ENCODE data around the gene HPCA. TPM values are rescaled to one million over a fixed set of nuclear protein-coding genes. Genes with fewer than 3 reads are reported as not detected.

Gene HPCA
- total and polyA plus RNA-seq, 2 of the 8 experiments (the other 6 are each of a cell fraction or from before 2014, with no cell fraction given) = 0.70 to 1.4 TPM

DNA sequence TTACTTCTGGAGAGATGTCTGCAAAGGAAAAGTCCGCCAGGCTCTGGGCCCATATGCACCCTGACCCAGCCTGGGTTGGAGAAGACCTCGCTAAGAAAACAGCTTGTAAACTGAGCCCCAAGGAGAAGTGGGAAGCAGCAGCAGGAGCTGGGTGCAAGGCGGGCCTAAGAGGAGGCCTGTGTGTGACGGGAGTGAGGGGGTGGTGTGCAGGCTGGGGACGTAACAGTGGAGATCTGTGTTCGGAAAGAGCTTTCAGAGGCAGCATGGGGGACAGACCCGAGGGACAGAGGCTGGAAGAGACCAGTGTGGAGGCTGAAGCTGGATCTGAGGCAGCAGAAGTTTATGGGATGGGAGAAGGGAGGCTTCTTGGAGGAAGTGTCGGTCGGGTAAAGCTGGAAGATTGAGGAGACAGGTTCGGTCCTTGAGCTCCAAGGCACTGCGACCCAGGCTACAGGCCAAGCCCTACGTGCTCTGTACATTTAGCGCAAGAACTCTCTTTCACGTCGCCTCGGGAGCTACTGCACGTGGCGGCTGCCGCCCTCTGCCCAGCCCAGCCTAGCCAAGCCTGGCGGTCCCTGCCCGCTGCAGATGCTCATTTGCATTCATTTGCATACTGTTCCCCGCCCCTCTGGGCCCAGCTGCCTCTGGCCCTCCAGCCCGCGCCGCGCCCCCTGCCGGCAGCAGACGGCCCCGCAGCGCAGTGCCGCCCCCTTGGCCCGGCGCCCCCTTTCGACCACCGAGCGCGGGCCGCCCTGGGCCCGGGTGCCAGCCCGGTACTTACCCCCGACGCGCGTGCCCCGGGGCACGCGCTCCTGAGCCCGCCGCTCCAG is 6.3 kb downstream of the HPCA start (continued):
- TF ChIP-seq BACH1 (IDR thresholded peaks at IDR 0.05; ENCODE audit: low read length) (no peak), HDAC6 (IDR thresholded peaks at IDR 0.05; ENCODE audit: low read depth, low read length) (no peak), YY1 (IDR thresholded peaks at IDR 0.05; ENCODE audit: low read depth, low read length) (peak; percentile 25; the same call in 1 of the 2 replicates), RAD21 (IDR thresholded peaks at IDR 0.05 in 1 of 2, conservative IDR thresholded peaks at IDR 0.05 in 1 of 2; ENCODE audit: low read depth in 2 of 2, low read length in 2 of 2) (peak; percentile 34 to 57; a peak in 3 of 4 replicates), SIX5 (IDR thresholded peaks at IDR 0.05; ENCODE audit: low read depth, low read length) (no peak), CHD1 (IDR thresholded peaks at IDR 0.05; ENCODE audit: low read depth, low read length) (no peak), TAF7 (optimal IDR thresholded peaks at IDR 0.05; ENCODE audit: borderline replicate concordance, low read depth, low read length) (peak; percentile 48), KDM5A (IDR thresholded peaks at IDR 0.05; ENCODE audit: low read length) (no peak), HDAC2 (IDR thresholded peaks at IDR 0.05; ENCODE audit: borderline replicate concordance in 1 of 2, low read depth in 2 of 2, low read length in 2 of 2) (0 out of 4 replicates have a peak, but pooled peaks of 1 of the 2 experiments have one; percentile 77), CREB1 (IDR thresholded peaks at IDR 0.05) (no peak; the same call in 1 of the 2 replicates), SRF (IDR thresholded peaks at IDR 0.05; ENCODE audit: low read depth, low read length) (peak; percentile 29; the same call in 1 of the 2 replicates), EGR1 (IDR thresholded peaks at IDR 0.05; ENCODE audit: borderline replicate concordance, low read depth, low read length) (no peak), RBBP5 (IDR thresholded peaks at IDR 0.05; ENCODE audit: borderline replicate concordance, low read depth, low read length) (0 out of 2 replicates have a peak, but pooled peaks have one; percentile 8), SIN3A (conservative IDR thresholded peaks at IDR 0.05 in 1 of 2, IDR thresholded peaks at IDR 0.05 in 1 of 2; ENCODE audit: low read depth in 1 of 2, low read length in 2 of 2) (0 out of 4 replicates have a peak, but pooled peaks of 1 of the 2 experiments have one; percentile 23), FOSL1 (IDR thresholded peaks at IDR 0.05; ENCODE audit: insufficient read depth, low read depth, low read length) (0 out of 2 replicates have a peak, but pooled peaks have one; percentile 45), TAF1 (IDR thresholded peaks at IDR 0.05; ENCODE audit: low read depth, low read length) (peak; percentile 14; the same call in 1 of the 2 replicates), SUZ12 (IDR thresholded peaks at IDR 0.05; ENCODE audit: low read length) (no peak), RFX5 (IDR thresholded peaks at IDR 0.05; ENCODE audit: borderline replicate concordance, low read depth, low read length) (no peak), NRF1 (IDR thresholded peaks at IDR 0.05; ENCODE audit: low read depth, low read length) (0 out of 2 replicates have a peak, but pooled peaks have one; percentile 2), TEAD4 (IDR thresholded peaks at IDR 0.05; ENCODE audit: low read depth, low read length) (0 out of 2 replicates have a peak, but pooled peaks have one; percentile 15)
- TF ChIP-seq, protein P1, sequence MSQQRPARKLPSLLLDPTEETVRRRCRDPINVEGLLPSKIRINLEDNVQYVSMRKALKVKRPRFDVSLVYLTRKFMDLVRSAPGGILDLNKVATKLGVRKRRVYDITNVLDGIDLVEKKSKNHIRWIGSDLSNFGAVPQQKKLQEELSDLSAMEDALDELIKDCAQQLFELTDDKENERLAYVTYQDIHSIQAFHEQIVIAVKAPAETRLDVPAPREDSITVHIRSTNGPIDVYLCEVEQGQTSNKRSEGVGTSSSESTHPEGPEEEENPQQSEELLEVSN (IDR thresholded peaks at IDR 0.05) = peak; percentile 99
- TF ChIP-seq, protein P2, sequence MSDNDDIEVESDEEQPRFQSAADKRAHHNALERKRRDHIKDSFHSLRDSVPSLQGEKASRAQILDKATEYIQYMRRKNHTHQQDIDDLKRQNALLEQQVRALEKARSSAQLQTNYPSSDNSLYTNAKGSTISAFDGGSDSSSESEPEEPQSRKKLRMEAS (IDR thresholded peaks at IDR 0.05) = peak; percentile 100
